NCI-H2081 treated with DMSO at 0.1 percent for 48 hours (cell line): ENCODE measurements around the gene SWT1.
A peak's percentile ranks its signal among the peaks of the same experiment; 100 is the strongest.

Experiments
- DNase-seq: peaks from one replicate; lab custom pipeline; 2025; lab: John Stamatoyannopoulos, UW

The SWT1 gene

GRCh38 chr1:185288435-185288834, 131.5 kb downstream of the SWT1 start:
- DNase-seq = no peak

GRCh38 chr1:185289880-185290279, 132.9 kb downstream of the SWT1 start:
- no peak for DNase-seq

- no peak for DNase-seq
Measured at GRCh38 chr1:185291159-185291558, 134.2 kb downstream of the SWT1 start.

GRCh38 chr1:185291652-185292051, 134.7 kb downstream of the SWT1 start:
- DNase-seq = no peak

- DNase-seq = no peak
Measured at GRCh38 chr1:185292237-185292636, 135.3 kb downstream of the SWT1 start.

GRCh38 chr1:185293967-185294542, 137.1 kb downstream of the SWT1 start:
- DNase-seq = no peak

- no peak for DNase-seq
Measured at GRCh38 chr1:185295091-185295490, 138.1 kb downstream of the SWT1 start.

- DNase-seq = no peak
Measured at GRCh38 chr1:185297982-185298381, 141.0 kb downstream of the SWT1 start.

- DNase-seq = no peak
Measured at GRCh38 chr1:185300152-185300551, 143.2 kb downstream of the SWT1 start.

- DNase-seq = no peak
Measured at GRCh38 chr1:185305419-185305818, 148.5 kb downstream of the SWT1 start.

- DNase-seq = no peak
Measured at GRCh38 chr1:185308126-185308525, 151.2 kb downstream of the SWT1 start.

GRCh38 chr1:185309566-185309965, 152.6 kb downstream of the SWT1 start:
- no peak for DNase-seq

GRCh38 chr1:185311589-185312225, 154.7 kb downstream of the SWT1 start:
- no peak for DNase-seq

- no peak for DNase-seq
Measured at GRCh38 chr1:185312361-185313138, 155.6 kb downstream of the SWT1 start.

GRCh38 chr1:185314411-185314810, 157.4 kb downstream of the SWT1 start:
- DNase-seq = no peak

GRCh38 chr1:185315445-185316071, 158.6 kb downstream of the SWT1 start:
- DNase-seq = no peak

GRCh38 chr1:185316163-185317033, 159.4 kb downstream of the SWT1 start:
- no peak for DNase-seq

- peak; percentile 89 for DNase-seq
Measured at GRCh38 chr1:185317034-185317885, 160.3 kb downstream of the SWT1 start, which contains the start of gene IVNS1ABP. Gene IVNS1ABP (minus strand): TSS chr1:185317243. CDS start chr1:185309493, 7,750 bp downstream.

- DNase-seq = no peak
Measured at GRCh38 chr1:185317886-185318310, 160.9 kb downstream of the SWT1 start.

- DNase-seq = no peak
Measured at GRCh38 chr1:185318431-185319138, 161.6 kb downstream of the SWT1 start.
